ENCODE measurements around the gene ACER3.

Gene ACER3

GRCh38 chr11:76832361-76832760 is 28.4 kb upstream of the ACER3 start:
- Histone ChIP-seq H3K9me3 (ENCODE audit: severe bottlenecking) (no peaks in the 10 kb centered on the region), H3K4me1 (ENCODE audit: insufficient read depth, poor library complexity, severe bottlenecking) (no peaks in the 10 kb centered on the region), H3K36me3 (ENCODE audit: low read depth) (no peaks in the 10 kb centered on the region), H3K27me3 (ENCODE audit: insufficient read depth, poor library complexity, severe bottlenecking) (no peaks in the 10 kb centered on the region), H3K27ac (ENCODE audit: poor library complexity, severe bottlenecking) (no peak overlapping the region), H3K4me3 (ENCODE audit: severe bottlenecking) (no peak overlapping the region)
- no peak for DNase-seq (ENCODE audit: low spot score)
- no peak for ATAC-seq (ENCODE audit: low read depth)
- no peak for TF ChIP-seq CTCF (IDR thresholded peaks at IDR 0.05; ENCODE audit: poor library complexity, severe bottlenecking)

- TF ChIP-seq CTCF (IDR thresholded peaks at IDR 0.05; ENCODE audit: poor library complexity, severe bottlenecking), result no peak
- H3K36me3 ChIP-seq (ENCODE audit: low read depth), result no peaks in the 10 kb centered on the region
- no peak overlapping the region for H3K27ac ChIP-seq (ENCODE audit: poor library complexity, severe bottlenecking)
- no peak for DNase-seq (ENCODE audit: low spot score)
- H3K4me1 ChIP-seq (ENCODE audit: insufficient read depth, poor library complexity, severe bottlenecking), result no peaks in the 10 kb centered on the region
- no peak overlapping the region for H3K4me3 ChIP-seq (ENCODE audit: severe bottlenecking)
- H3K9me3 ChIP-seq (ENCODE audit: severe bottlenecking), result no peaks in the 10 kb centered on the region
- no peaks in the 10 kb centered on the region for H3K27me3 ChIP-seq (ENCODE audit: insufficient read depth, poor library complexity, severe bottlenecking)
- no peak for ATAC-seq (ENCODE audit: low read depth)
Observed at GRCh38 chr11:76834151-76834550, 26.6 kb upstream of the ACER3 start.

- ATAC-seq (ENCODE audit: low read depth) (no peak), DNase-seq (ENCODE audit: low spot score) (no peak)
- Histone ChIP-seq H3K27me3 (ENCODE audit: insufficient read depth, poor library complexity, severe bottlenecking) (no peaks in the 10 kb centered on the region), H3K36me3 (ENCODE audit: low read depth) (no peaks in the 10 kb centered on the region), H3K9me3 (ENCODE audit: severe bottlenecking) (no peaks in the 10 kb centered on the region), H3K4me3 (ENCODE audit: severe bottlenecking) (no peak overlapping the region), H3K27ac (ENCODE audit: poor library complexity, severe bottlenecking) (no peak overlapping the region), H3K4me1 (ENCODE audit: insufficient read depth, poor library complexity, severe bottlenecking) (no peaks in the 10 kb centered on the region)
- TF ChIP-seq CTCF (IDR thresholded peaks at IDR 0.05; ENCODE audit: poor library complexity, severe bottlenecking), result no peak
Observed at GRCh38 chr11:76835036-76835435, 25.7 kb upstream of the ACER3 start.

- DNase-seq (ENCODE audit: low spot score) (no peak), ATAC-seq (ENCODE audit: low read depth) (peak; percentile 63; the same call in 2 of the 3 replicates)
- Histone ChIP-seq H3K4me1 (ENCODE audit: insufficient read depth, poor library complexity, severe bottlenecking) (no peaks in the 10 kb centered on the region), H3K36me3 (ENCODE audit: low read depth) (no peaks in the 10 kb centered on the region), H3K27ac (ENCODE audit: poor library complexity, severe bottlenecking) (no peak overlapping the region), H3K27me3 (ENCODE audit: insufficient read depth, poor library complexity, severe bottlenecking) (no peaks in the 10 kb centered on the region), H3K4me3 (ENCODE audit: severe bottlenecking) (no peak overlapping the region), H3K9me3 (ENCODE audit: severe bottlenecking) (no peaks in the 10 kb centered on the region)
- TF ChIP-seq CTCF (IDR thresholded peaks at IDR 0.05; ENCODE audit: poor library complexity, severe bottlenecking), result no peak
Observed at GRCh38 chr11:76835928-76836612, 24.6 kb upstream of the ACER3 start.

GRCh38 chr11:76836613-76837291 is 24.0 kb upstream of the ACER3 start:
- Histone ChIP-seq H3K4me3 (ENCODE audit: severe bottlenecking) (no peak overlapping the region), H3K4me1 (ENCODE audit: insufficient read depth, poor library complexity, severe bottlenecking) (no peaks in the 10 kb centered on the region), H3K36me3 (ENCODE audit: low read depth) (no peaks in the 10 kb centered on the region), H3K27me3 (ENCODE audit: insufficient read depth, poor library complexity, severe bottlenecking) (no peaks in the 10 kb centered on the region), H3K9me3 (ENCODE audit: severe bottlenecking) (no peaks in the 10 kb centered on the region), H3K27ac (ENCODE audit: poor library complexity, severe bottlenecking) (no peak overlapping the region)
- no peak for DNase-seq (ENCODE audit: low spot score)
- no peak for TF ChIP-seq CTCF (IDR thresholded peaks at IDR 0.05; ENCODE audit: poor library complexity, severe bottlenecking)
- no peak for ATAC-seq (ENCODE audit: low read depth)

Measured in RWPE2 (cell line).